PC-3 (cell line): Measurements from ENCODE around the gene GALNS. TPM values are rescaled to one million over a fixed set of nuclear protein-coding genes. Genes with fewer than 3 reads are reported as not detected.

Source experiments
- ATAC-seq: fragments of 200-7000 bp; cut with Tn5 transposase; 2 replicates; pipeline ENCODE4 v1.9.1; 2020; ENCODE audit warnings: mild to moderate bottlenecking, moderate library complexity
- BruUV-seq: library from RNA; stranded (reverse); fragments of 400-500 nt; replicated peaks from 2 replicates; lab custom pipeline; 2021; lab: Mats Ljungman, UMichigan
- CTCF ChIA-PET: fragments of 300-600 bp; sonication (Branson Sonifier 250); formaldehyde crosslinking; loops from one replicate; lab custom pipeline; 2022; ENCODE audit warnings: antibody characterized with exemption; lab: Charles Lee
- POLR2A ChIA-PET: fragments of 300-600 bp; sonication (Branson Sonifier 250); formaldehyde crosslinking; loops from one replicate; lab custom pipeline; 2022; ENCODE audit warnings: antibody characterized with exemption; ENCODE audit not compliant: unreplicated experiment; lab: Charles Lee
- DNase-seq: peaks from one replicate; pipeline ENCODE4 v3.0.0-alpha.2; 2015
- H2AFZ ChIP-seq: fragments of 300-600 bp; sonication (generic); 2 replicates; pipeline ENCODE4 v1.6.0; 2016; ENCODE audit warnings: antibody characterized with exemption, low read length
- H3F3A ChIP-seq: fragments of 300-600 bp; sonication (generic); one replicate; pipeline ENCODE4 v1.6.0; 2017; ENCODE audit warnings: antibody characterized with exemption, low read length, control low read depth, mild to moderate bottlenecking; ENCODE audit not compliant: unreplicated experiment
- H3K27ac ChIP-seq: fragments of 300-600 bp; sonication (generic); 2 replicates; pipeline ENCODE4 v1.5.1; 2016; ENCODE audit warnings: mild to moderate bottlenecking, low read length
- H3K27me3 ChIP-seq: fragments of 300-600 bp; sonication (generic); 2 replicates; pipeline ENCODE4 v1.6.1; 2016; ENCODE audit warnings: low read length, mixed read lengths
- H3K36me3 ChIP-seq: fragments of 300-600 bp; sonication (generic); 2 replicates; pipeline ENCODE4 v1.6.1; 2016; ENCODE audit warnings: low read depth, mixed run types, low read length, mixed read lengths
- H3K4me1 ChIP-seq: fragments of 300-600 bp; sonication (generic); 2 replicates; pipeline ENCODE4 v1.5.1; 2016; ENCODE audit warnings: low read length; ENCODE audit not compliant: insufficient read depth
- H3K4me2 ChIP-seq: fragments of 300-600 bp; sonication (generic); 2 replicates; pipeline ENCODE4 v1.6.0; 2016; ENCODE audit warnings: low read length
- H3K4me3 ChIP-seq: fragments of 300-600 bp; sonication (generic); 2 replicates; pipeline ENCODE4 v1.5.1; 2016; ENCODE audit warnings: mild to moderate bottlenecking, low read length, mixed read lengths
- H3K79me2 ChIP-seq: fragments of 300-600 bp; sonication (generic); 2 replicates; pipeline ENCODE4 v1.6.1; 2017; ENCODE audit warnings: low read length, mixed read lengths
- H3K9ac ChIP-seq: fragments of 300-600 bp; sonication (generic); 2 replicates; pipeline ENCODE4 v1.6.0; 2016; ENCODE audit warnings: mild to moderate bottlenecking, low read length
- H3K9me2 ChIP-seq: fragments of 300-600 bp; sonication (generic); replicated peaks from 2 replicates; pipeline ENCODE4 v1.6.1; 2016; ENCODE audit warnings: mixed run types, low read length, mixed read lengths
- H3K9me3 ChIP-seq: fragments of 300-600 bp; sonication (generic); 2 replicates; pipeline ENCODE4 v1.6.1; 2016; ENCODE audit warnings: low read length, mixed read lengths
- H4K20me1 ChIP-seq: fragments of 300-600 bp; sonication (generic); 2 replicates; pipeline ENCODE4 v1.6.1; 2016; ENCODE audit warnings: low read length, mixed read lengths
- CTCF ChIP-seq: fragments of 300-600 bp; sonication (generic); conservative IDR thresholded peaks from 2 replicates; pipeline ENCODE4 v1.5.1; 2017; ENCODE audit warnings: antibody characterized with exemption, low read depth, mild to moderate bottlenecking, low read length
- EZH2 ChIP-seq: fragments of 300-600 bp; sonication (generic); IDR thresholded peaks from one replicate; pipeline ENCODE4 v1.6.1; 2017; ENCODE audit warnings: antibody characterized with exemption, mild to moderate bottlenecking, low read length; ENCODE audit not compliant: unreplicated experiment
- EZH2phosphoT487 ChIP-seq: fragments of 300-600 bp; sonication (generic); IDR thresholded peaks from 2 replicates; pipeline ENCODE4 v1.6.1; 2018; ENCODE audit warnings: mild to moderate bottlenecking, antibody characterized with exemption, low read length, borderline replicate concordance
- intact Hi-C: fragments of 100-400 bp; cut with micrococcal nuclease; formaldehyde crosslinking; loops from 2 replicates; pipeline ENCODE4 v1.9.0; 2023
- total RNA-seq: library from RNA; depleted of rRNA; stranded (reverse); fragments of >200 nt; gene quantifications from 2 replicates; pipeline ENCODE4 v1.2.3, GENCODE V29; 2014

The GALNS gene
- total RNA-seq, 1 experiment from 2014 or later = 18.3 TPM

- ChIA-PET CTCF (no interaction called here), POLR2A (no interaction called here)
- H3K4me1 ChIP-seq = no peaks in the 10 kb centered on the region
- H2AFZ ChIP-seq = no peak overlapping the region
- H3K79me2 ChIP-seq = no peaks in the 10 kb centered on the region
- intact Hi-C loops = no loop called here
- no peaks in the 10 kb centered on the region for H3K9me2 ChIP-seq
- H3K27ac ChIP-seq = no peak overlapping the region
- no TSS peak for BruUV-seq
- no peak overlapping the region for H3K4me2 ChIP-seq
- no peaks in the 10 kb centered on the region for H4K20me1 ChIP-seq
- ATAC-seq (no peak), DNase-seq (no peak)
- no peaks in the 10 kb centered on the region for H3K9me3 ChIP-seq
- no peaks in the 10 kb centered on the region for H3F3A ChIP-seq
- TF ChIP-seq CTCF = no peak
- no peak for TF ChIP-seq EZH2phosphoT487
- TF ChIP-seq EZH2 = no peak
- no peaks in the 10 kb centered on the region for H3K27me3 ChIP-seq
- no peaks in the 10 kb centered on the region for H3K36me3 ChIP-seq
- no peak overlapping the region for H3K4me3 ChIP-seq
- H3K9ac ChIP-seq = no peak overlapping the region
Measured at GRCh38 chr16:88840600-88841215, 16.0 kb downstream of the GALNS start.

- Histone ChIP-seq H2AFZ (no peak overlapping the region), H3K27ac (no peak overlapping the region), H3K9me2 (no peaks in the 10 kb centered on the region), H3K4me2 (no peak overlapping the region), H3K4me1 (no peaks in the 10 kb centered on the region), H3K9ac (no peak overlapping the region), H3K9me3 (no peaks in the 10 kb centered on the region), H3F3A (no peaks in the 10 kb centered on the region), H3K36me3 (no peaks in the 10 kb centered on the region), H4K20me1 (no peaks in the 10 kb centered on the region), H3K27me3 (no peaks in the 10 kb centered on the region), H3K79me2 (no peaks in the 10 kb centered on the region), H3K4me3 (no peak overlapping the region)
- intact Hi-C loops = no loop called here
- no peak for TF ChIP-seq CTCF
- TF ChIP-seq EZH2 = no peak
- no peak for TF ChIP-seq EZH2phosphoT487
- ATAC-seq (no peak), DNase-seq (no peak)
- CTCF ChIA-PET = no interaction called here
- no TSS peak for BruUV-seq
- POLR2A ChIA-PET = no interaction called here
Measured at GRCh38 chr16:88839745-88840599, 16.8 kb downstream of the GALNS start.

- TF ChIP-seq EZH2phosphoT487 (no peak), CTCF (no peak), EZH2 (no peak)
- H2AFZ ChIP-seq = no peak overlapping the region
- H3K9ac ChIP-seq = no peak overlapping the region
- ChIA-PET CTCF (no interaction called here), POLR2A (no interaction called here)
- no peaks in the 10 kb centered on the region for H3K4me1 ChIP-seq
- no peak overlapping the region for H3K4me2 ChIP-seq
- H3K9me3 ChIP-seq = no peaks in the 10 kb centered on the region
- H3K27ac ChIP-seq = no peak overlapping the region
- H3K4me3 ChIP-seq = no peak overlapping the region
- no peaks in the 10 kb centered on the region for H3K9me2 ChIP-seq
- intact Hi-C loops = no loop called here
- H3F3A ChIP-seq = no peaks in the 10 kb centered on the region
- H4K20me1 ChIP-seq = no peaks in the 10 kb centered on the region
- H3K79me2 ChIP-seq = no peaks in the 10 kb centered on the region
- ATAC-seq = no peak
- no peaks in the 10 kb centered on the region for H3K36me3 ChIP-seq
- DNase-seq = no peak
- BruUV-seq = no TSS peak
- no peaks in the 10 kb centered on the region for H3K27me3 ChIP-seq
Measured at GRCh38 chr16:88839026-88839529, 17.7 kb downstream of the GALNS start.
